ENCODE results near the gene GPRASP1.

The GPRASP1 gene

GRCh38 chrX:102610905-102611304 is 40.4 kb upstream of the GPRASP1 start:
- Histone ChIP-seq H3K4me3 (ENCODE audit: low read length, poor library complexity, severe bottlenecking) (no peak overlapping the region), H3K4me2 (ENCODE audit: low read depth, low read length, poor library complexity, severe bottlenecking) (no peak overlapping the region), H3K36me3 (ENCODE audit: insufficient read depth, low read length) (peaks cover 6% of the 10 kb centered on the region; the same call in 1 of the 2 replicates), H3F3A (ENCODE audit: low read depth) (no peaks in the 10 kb centered on the region), H4K20me1 (ENCODE audit: insufficient read depth, low read length, poor library complexity, severe bottlenecking) (no peaks in the 10 kb centered on the region), H3K9me2 (replicated peaks; ENCODE audit: low read depth, low read length) (no peaks in the 10 kb centered on the region), H3K9ac (ENCODE audit: low read depth, low read length, poor library complexity, severe bottlenecking) (no peak overlapping the region), H3K9me3 (ENCODE audit: insufficient read depth, low read depth, low read length) (no peaks in the 10 kb centered on the region), H3K4me1 (ENCODE audit: insufficient read depth, low read length, poor library complexity, severe bottlenecking) (no peaks in the 10 kb centered on the region), H3K79me2 (ENCODE audit: insufficient read depth, low read length) (peaks cover 24% of the 10 kb centered on the region), H3K27me3 (ENCODE audit: insufficient read depth, low read length, poor library complexity, severe bottlenecking) (no peaks in the 10 kb centered on the region), H2AFZ (ENCODE audit: low read length) (no peak overlapping the region)
- TF ChIP-seq CTCF (conservative IDR thresholded peaks at IDR 0.05; ENCODE audit: low read length): no peak
- TF ChIP-seq EZH2phosphoT487 (IDR thresholded peaks at IDR 0.05; ENCODE audit: borderline replicate concordance): no peak

DNA sequence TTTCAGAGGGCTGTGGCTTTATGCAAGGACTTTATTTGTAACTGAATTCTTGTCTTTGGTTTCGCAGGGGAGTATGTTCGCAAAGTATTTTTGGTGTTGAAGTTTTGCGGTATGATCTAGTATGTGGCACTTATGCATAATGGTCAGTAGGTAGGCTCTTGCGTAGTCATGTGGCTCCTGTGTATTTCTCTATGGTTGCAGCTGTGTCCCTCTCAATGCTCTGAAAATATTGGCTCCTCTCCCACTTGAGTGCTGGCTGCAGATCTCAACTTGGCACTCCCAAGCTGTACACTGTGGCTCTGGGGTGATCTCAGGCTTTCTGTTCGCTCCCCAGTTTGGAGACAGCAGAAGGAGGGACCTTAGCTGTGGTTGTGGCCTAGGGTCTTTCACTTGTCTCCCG is 27.2 kb upstream of the GPRASP1 start:
- no peak overlapping the region for H3K4me3 ChIP-seq (ENCODE audit: low read length, poor library complexity, severe bottlenecking)
- peaks cover 15% of the 10 kb centered on the region; the same call in 1 of the 2 replicates for H3K79me2 ChIP-seq (ENCODE audit: insufficient read depth, low read length)

DNA sequence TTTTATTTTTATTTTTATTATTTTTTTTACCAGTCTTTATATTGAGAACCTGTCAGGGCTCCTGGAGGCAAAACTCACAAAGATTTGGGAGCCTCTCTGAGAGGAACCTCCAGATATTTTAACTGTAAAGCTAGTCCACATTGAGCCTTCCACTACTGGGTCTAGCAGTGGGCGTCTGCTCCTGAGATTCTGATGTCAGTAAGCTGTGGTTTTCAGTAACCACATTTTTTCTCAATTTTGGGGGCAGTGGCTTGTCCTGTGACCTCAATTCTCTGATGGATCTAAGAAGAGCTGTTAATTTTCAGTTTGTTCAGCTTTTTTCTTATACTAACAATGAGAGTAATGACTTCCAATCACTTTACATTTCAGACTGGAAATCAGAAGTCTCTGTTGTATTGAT is 23.6 kb upstream of the GPRASP1 start:
- Histone ChIP-seq H3K27me3 (ENCODE audit: insufficient read depth, low read length, poor library complexity, severe bottlenecking) (no peaks in the 10 kb centered on the region), H3F3A (ENCODE audit: low read depth) (no peaks in the 10 kb centered on the region), H2AFZ (ENCODE audit: low read length) (no peak overlapping the region), H3K4me3 (ENCODE audit: low read length, poor library complexity, severe bottlenecking) (no peak overlapping the region), H3K4me1 (ENCODE audit: insufficient read depth, low read length, poor library complexity, severe bottlenecking) (peaks cover 3% of the 10 kb centered on the region), H3K9ac (ENCODE audit: low read depth, low read length, poor library complexity, severe bottlenecking) (no peak overlapping the region), H3K9me3 (ENCODE audit: insufficient read depth, low read depth, low read length) (no peaks in the 10 kb centered on the region), H3K9me2 (replicated peaks; ENCODE audit: low read depth, low read length) (no peaks in the 10 kb centered on the region), H3K4me2 (ENCODE audit: low read depth, low read length, poor library complexity, severe bottlenecking) (no peak overlapping the region), H3K79me2 (ENCODE audit: insufficient read depth, low read length) (peaks cover 6% of the 10 kb centered on the region; the same call in 1 of the 2 replicates), H4K20me1 (ENCODE audit: insufficient read depth, low read length, poor library complexity, severe bottlenecking) (no peaks in the 10 kb centered on the region), H3K36me3 (ENCODE audit: insufficient read depth, low read length) (no peaks in the 10 kb centered on the region)
- TF ChIP-seq CTCF (conservative IDR thresholded peaks at IDR 0.05; ENCODE audit: low read length): no peak
- no peak for TF ChIP-seq EZH2phosphoT487 (IDR thresholded peaks at IDR 0.05; ENCODE audit: borderline replicate concordance)

More for the DNA sequence above, 27.2 kb upstream of the GPRASP1 start:
- no peak overlapping the region for H3K4me2 ChIP-seq (ENCODE audit: low read depth, low read length, poor library complexity, severe bottlenecking)
- H2AFZ ChIP-seq (ENCODE audit: low read length): no peak overlapping the region
- no peaks in the 10 kb centered on the region for H3K9me2 ChIP-seq (replicated peaks; ENCODE audit: low read depth, low read length)
- no peaks in the 10 kb centered on the region for H4K20me1 ChIP-seq (ENCODE audit: insufficient read depth, low read length, poor library complexity, severe bottlenecking)
- peaks cover 9% of the 10 kb centered on the region; the same call in 1 of the 2 replicates for H3K9me3 ChIP-seq (ENCODE audit: insufficient read depth, low read depth, low read length)
- no peak overlapping the region for H3K9ac ChIP-seq (ENCODE audit: low read depth, low read length, poor library complexity, severe bottlenecking)
- H3K36me3 ChIP-seq (ENCODE audit: insufficient read depth, low read length): no peaks in the 10 kb centered on the region
- no peaks in the 10 kb centered on the region for H3F3A ChIP-seq (ENCODE audit: low read depth)
- H3K27me3 ChIP-seq (ENCODE audit: insufficient read depth, low read length, poor library complexity, severe bottlenecking): no peaks in the 10 kb centered on the region
- TF ChIP-seq CTCF (conservative IDR thresholded peaks at IDR 0.05; ENCODE audit: low read length) (no peak), EZH2phosphoT487 (IDR thresholded peaks at IDR 0.05; ENCODE audit: borderline replicate concordance) (no peak)
- H3K4me1 ChIP-seq (ENCODE audit: insufficient read depth, low read length, poor library complexity, severe bottlenecking): peaks cover 3% of the 10 kb centered on the region
